Epithelial cell of esophagus (primary cell): ENCODE results near the gene NINL.
"Not testable (repeated sequence)": the region's sequence is repeated elsewhere in the genome, so short reads cannot be mapped to it uniquely, and the experiment has no call there.

ENCODE experiments used
- DNase-seq: peaks from one replicate; pipeline ENCODE4 v3.0.0; 2010; ENCODE audit warnings: low read depth
- H3K4me3 ChIP-seq: 2 replicates; pipeline ENCODE4 v1.5.1; 2011; ENCODE audit warnings: mild to moderate bottlenecking, low read length, control low read depth
- CTCF ChIP-seq: IDR thresholded peaks from 2 replicates; pipeline ENCODE4 v1.5.1; 2011; ENCODE audit warnings: low read depth, mild to moderate bottlenecking, low read length, control low read depth, inconsistent platforms; ENCODE audit not compliant: insufficient read depth; ENCODE audit errors: missing control alignments

NINL gene

GRCh38 chr20:25551413-25552215 lies 33.7 kb downstream of the NINL start:
- H3K4me3 ChIP-seq = no peak overlapping the region
- no peak for TF ChIP-seq CTCF
- no peak for DNase-seq

- DNase-seq, H3K4me3 ChIP-seq: not testable (repeated sequence)
These were observed 34.5 kb downstream of the NINL start for GRCh38 chr20:25550645-25551337.

GRCh38 chr20:25549843-25550477 lies 35.4 kb downstream of the NINL start:
- no peak overlapping the region for H3K4me3 ChIP-seq
- no peak for DNase-seq
- TF ChIP-seq CTCF = no peak

- no peak overlapping the region for H3K4me3 ChIP-seq
- TF ChIP-seq CTCF = no peak
- DNase-seq = no peak
These were observed 36.1 kb downstream of the NINL start for GRCh38 chr20:25549172-25549773.

- TF ChIP-seq CTCF = no peak
- H3K4me3 ChIP-seq = no peak overlapping the region
- no peak for DNase-seq
These were observed 36.7 kb downstream of the NINL start for GRCh38 chr20:25548613-25549086.

GRCh38 chr20:25547999-25548398 lies 37.3 kb downstream of the NINL start:
- no peak for TF ChIP-seq CTCF
- H3K4me3 ChIP-seq = no peak overlapping the region

GRCh38 chr20:25547063-25547462 lies 38.3 kb downstream of the NINL start:
- TF ChIP-seq CTCF = no peak
- H3K4me3 ChIP-seq = no peak overlapping the region
- DNase-seq = no peak

More at GRCh38 chr20:25547999-25548398, 37.3 kb downstream of the NINL start:
- no peak for DNase-seq
